ENCODE measurements around the gene ICOS.

ICOS gene, protein sequence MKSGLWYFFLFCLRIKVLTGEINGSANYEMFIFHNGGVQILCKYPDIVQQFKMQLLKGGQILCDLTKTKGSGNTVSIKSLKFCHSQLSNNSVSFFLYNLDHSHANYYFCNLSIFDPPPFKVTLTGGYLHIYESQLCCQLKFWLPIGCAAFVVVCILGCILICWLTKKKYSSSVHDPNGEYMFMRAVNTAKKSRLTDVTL

DNA sequence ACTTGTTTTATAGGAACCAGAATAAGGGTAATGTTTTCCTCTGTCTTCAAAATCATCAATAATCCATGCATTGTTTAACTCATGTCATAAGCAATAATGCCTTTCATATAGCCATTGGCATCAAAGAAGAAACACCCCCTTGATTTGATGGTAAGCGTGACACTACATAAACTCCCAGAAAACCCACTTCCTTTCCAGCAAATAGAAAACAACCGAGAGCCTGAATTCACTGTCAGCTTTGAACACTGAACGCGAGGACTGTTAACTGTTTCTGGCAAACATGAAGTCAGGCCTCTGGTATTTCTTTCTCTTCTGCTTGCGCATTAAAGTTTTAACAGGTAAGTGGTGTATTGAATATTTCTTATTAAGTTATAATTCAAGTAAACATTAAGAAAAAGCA is at the start of gene ICOS:
TSS of gene ICOS (plus strand) at position 229 of the 400 bp plus-strand sequence. CDS start at position 281, 52 bp downstream.
- DNase-seq (ENCODE audit: low read depth, low spot score), result no peak

DNA sequence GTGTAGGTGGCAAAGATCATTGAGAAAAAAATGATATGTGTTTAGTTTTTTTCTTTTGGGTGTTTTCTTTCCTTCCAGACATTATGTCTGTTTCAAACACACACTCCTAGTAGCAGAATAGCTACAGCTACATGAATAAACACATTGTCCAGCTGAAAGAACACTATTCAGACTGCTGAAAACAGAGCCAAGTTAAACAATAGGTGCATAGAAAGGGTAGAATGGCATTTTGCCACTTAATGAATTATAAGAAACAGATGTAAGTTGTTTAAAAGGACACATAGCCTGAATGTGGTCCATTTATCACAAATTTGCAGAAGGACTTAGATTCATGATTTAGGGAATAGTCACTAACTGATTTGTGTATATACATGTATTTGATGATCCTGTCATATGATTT is 48.9 kb upstream of the ICOS start:
- DNase-seq (ENCODE audit: low read depth, low spot score), result no peak

DNA sequence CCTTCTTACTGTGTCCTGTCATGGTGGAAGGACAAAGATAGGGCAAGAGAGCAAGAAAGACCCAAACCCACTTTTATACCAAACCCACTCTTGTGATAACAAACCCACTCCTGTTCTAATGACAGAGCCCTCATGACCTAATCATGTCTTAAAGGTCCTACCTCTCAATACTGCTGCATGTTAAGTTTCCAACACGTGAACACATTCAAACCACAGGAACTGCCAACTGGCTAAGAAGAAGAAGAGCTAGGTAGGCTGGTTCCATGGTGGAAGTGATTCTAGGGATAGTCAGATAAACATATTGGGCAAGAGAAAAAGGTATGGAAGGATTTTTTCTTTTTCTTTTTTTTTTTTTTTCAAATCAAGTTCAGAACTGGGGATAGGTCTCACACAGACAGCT is 47.0 kb upstream of the ICOS start:
- no peak for DNase-seq (ENCODE audit: low read depth, low spot score)

DNA sequence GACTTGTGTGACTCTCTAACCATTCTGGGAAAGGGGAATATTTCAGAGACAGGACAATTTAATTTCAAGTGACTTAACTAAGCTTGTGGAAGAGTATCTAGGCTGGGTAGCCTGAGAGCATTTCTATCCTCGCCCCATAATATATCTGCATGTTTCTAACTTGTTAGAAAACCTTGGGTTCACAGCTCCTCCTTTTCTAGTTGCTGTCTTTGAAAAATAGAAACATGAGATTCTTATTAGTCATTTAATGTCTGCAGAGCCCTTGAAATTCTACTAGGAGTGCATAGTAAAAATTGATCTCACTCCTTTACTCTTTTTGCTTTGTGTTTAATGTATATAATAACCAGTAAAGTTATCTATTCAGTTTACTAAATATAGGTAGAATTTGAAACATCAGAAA is 46.6 kb upstream of the ICOS start:
- DNase-seq (ENCODE audit: low read depth, low spot score), result no peak

DNA sequence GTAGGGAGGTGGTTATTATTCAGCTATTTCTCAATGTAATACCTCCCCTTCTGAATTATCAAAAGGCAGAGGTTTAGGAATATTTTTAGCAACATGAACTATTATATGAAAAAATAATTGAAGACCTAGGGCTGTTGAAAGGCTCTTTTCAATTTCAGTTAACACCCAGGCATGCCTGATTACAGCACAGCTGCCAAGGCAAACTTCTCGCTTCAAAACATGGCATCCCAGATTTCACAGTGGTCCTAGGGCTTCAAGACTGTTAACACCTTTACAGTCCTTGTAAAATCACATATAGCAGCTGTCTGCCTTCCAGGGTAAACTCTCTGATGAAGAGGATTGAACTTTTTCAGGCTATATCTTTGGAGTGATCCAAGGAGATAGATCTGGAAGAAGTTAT is 45.8 kb upstream of the ICOS start:
- DNase-seq (ENCODE audit: low read depth, low spot score), result no peak

DNA sequence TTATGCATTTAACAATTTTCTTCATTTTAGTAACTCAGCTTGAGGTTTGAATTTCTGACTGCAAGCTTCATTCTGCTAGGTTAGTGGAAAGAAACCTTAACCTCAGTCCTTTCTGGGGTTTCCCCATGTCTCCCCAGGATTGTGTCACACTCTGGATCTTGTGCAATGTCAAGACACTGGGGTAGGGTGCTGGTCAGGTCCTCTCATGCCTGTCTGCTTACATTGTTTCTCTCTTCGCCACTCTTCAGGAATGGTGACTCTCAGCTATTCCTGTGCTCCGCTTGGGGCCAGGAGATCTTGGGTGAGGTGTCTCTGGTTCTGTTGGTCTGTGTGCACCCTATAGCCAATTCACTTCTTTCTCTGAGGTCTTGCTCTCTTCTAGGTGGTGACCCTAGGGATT is 45.1 kb upstream of the ICOS start:
- DNase-seq (ENCODE audit: low read depth, low spot score), result no peak

DNA sequence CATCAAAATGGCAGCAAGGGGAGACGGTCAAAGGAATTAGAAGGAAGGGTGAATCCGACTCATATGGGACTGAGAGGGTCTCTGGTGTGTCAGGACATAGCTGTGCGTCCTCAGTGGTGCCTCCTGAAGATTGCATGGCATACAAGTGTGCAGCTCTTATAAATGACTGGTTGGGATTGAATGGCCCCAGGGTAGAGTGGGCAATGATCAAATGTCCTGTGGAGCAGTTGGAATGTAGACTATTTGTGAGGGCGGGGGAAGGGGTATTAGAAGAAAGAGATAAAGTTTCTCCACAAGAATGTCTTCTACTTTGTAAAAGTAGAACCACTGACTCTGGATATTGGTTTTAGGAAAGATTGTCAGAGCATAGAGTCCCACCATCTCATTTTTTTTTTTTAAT is 44.4 kb upstream of the ICOS start:
- DNase-seq (ENCODE audit: low read depth, low spot score), result no peak

DNA sequence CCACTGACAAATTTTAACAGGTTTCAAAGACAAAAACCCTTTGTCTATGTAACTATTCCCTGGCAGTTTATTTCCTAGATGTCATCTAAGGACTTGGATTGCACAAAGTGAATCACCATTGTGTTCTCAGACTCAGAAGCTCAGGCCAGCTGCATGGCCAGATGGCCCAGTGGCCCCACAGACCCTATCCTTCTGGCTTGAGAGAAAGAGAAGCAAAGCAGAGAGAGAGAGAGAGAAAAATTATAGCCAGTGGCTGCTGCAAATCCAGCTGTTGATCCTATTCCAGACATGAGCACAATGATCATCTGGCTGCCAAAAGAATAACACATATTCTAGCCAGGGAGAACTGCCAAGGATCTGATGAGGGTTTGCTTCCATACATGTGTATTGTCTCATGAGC is 43.2 kb upstream of the ICOS start:
- no peak for DNase-seq (ENCODE audit: low read depth, low spot score)

DNA sequence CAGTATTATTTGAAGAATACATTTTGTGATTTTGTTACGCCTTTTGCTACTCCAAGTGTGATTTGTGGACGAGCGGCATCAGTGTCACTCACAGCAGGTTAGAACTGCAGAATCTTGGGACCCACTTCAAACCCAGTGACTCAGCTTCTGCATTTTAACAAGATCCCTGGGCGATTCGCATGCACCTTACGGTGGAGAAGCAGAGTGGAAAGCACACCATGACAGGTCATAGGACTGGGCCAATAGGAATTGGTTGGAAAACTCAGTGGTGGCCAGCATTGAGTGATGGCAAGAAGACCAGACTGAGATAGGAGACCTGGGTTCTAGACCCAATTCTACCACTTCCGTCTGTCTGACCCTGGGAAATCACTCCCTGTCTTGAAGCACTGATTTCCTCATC is 42.7 kb upstream of the ICOS start:
- DNase-seq (ENCODE audit: low read depth, low spot score), result no peak

DNA sequence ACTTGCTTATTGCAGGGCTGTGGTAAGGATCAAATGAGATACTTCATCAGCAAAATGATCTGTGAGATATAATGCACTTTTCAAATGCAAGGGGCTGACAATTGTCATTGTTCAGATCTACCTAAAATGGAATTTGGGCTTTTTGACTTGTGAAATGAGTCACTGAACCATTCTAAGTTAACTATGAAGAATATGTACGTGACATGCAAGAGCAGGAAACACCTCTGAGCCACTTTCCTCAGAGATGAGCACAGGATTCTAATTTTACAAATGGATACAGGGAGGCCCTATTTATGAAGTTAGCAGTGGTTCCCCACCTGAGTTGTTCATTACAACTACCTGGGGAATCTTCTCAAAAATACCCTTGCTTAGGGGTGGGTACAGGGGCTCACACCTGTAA is 42.3 kb upstream of the ICOS start:
- no peak for DNase-seq (ENCODE audit: low read depth, low spot score)

DNA sequence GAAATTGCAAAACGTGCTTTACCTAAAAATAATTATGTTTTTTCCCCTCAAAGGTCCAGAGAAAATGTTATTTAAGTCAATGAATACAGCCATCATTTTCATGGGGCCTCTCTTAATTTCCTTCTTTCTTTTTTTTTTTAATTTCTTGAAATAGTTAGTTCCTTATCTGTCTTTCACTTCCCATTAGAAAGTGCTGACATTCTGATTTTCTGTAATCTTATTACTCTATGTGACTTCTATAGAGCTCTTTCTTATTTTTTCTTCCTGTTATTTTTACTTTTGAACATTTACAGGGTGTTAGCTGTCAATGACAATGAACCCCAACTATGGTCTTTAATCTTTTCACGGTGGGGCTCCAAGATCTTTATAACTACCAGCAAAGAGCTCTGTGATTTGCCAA is 39.0 kb upstream of the ICOS start:
- no peak for DNase-seq (ENCODE audit: low read depth, low spot score)

DNA sequence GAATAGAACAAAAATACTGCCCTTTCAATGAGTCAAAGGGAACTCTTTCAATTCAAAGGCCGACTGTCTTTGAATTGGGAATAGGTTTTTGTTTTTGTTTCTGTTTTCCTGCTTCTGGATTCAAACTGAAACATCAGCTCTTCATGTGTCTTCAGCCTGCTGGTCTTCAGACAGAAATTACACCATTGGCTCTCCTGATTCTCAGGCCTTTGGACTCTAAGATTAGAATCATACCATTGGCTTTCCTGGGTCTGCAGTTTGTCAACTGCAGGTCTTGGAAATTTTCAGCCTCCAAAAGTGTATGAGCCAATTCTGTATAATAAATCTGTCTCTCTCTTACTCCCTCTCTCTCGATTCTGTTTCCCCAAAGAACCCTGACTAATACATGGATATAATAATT is 37.9 kb upstream of the ICOS start:
- DNase-seq (ENCODE audit: low read depth, low spot score), result no peak

DNA sequence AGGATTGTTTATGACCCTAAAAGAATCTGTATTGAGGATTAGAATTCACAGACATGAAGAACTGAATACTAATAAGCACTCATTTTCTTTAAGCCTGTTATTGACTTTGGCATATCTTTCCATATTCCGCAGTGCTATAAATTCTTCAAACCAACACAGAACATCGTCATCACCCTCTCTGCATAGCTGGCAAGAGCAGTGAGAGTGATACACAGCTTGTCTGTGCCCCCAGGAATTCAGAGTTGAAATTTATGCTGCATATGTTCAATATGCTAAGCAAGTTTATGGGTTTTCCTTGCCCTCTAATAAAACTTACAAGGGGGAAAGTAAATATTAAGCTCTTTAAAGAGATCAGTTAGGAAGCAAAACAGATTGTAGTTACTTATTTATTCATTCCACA is 36.3 kb upstream of the ICOS start:
- DNase-seq (ENCODE audit: low read depth, low spot score), result no peak

DNA sequence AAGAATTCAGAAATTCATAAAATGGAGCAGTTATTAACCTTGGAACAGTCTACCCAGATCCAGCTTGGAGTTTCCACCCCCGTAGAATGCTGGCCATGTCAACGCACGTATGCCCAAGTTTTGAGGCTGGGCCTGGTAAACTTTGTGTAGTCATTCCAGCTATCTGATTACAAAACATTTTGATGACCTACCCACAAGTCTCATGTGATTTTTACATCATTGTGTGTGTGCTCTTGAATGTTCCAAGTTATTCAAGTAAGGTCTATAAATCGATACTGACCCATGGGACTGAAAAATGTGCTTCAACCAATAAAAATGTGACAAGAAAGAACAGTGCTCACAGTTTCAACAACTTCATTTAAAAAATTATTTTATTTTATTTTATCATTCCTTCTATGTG is 32.5 kb upstream of the ICOS start:
- no peak for DNase-seq (ENCODE audit: low read depth, low spot score)

DNA sequence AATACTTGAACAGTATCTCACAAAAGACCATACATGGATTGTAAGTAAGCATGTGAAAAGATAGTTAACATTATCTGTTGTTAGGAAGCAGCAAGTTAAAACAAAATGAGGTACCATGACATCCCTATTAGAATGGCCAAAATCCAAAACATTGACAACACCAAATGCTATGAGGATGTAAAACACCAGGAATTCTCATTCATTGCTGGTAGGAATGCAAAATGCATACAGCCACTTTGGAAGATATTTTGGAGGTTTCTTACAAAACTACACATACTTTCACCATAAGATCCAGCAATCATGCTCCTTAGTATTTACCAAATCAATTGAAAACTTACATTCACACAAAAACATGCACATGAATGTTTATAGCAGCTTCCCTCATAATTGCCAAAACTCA is 30.9 kb upstream of the ICOS start:
- DNase-seq (ENCODE audit: low read depth, low spot score), result no peak

DNA sequence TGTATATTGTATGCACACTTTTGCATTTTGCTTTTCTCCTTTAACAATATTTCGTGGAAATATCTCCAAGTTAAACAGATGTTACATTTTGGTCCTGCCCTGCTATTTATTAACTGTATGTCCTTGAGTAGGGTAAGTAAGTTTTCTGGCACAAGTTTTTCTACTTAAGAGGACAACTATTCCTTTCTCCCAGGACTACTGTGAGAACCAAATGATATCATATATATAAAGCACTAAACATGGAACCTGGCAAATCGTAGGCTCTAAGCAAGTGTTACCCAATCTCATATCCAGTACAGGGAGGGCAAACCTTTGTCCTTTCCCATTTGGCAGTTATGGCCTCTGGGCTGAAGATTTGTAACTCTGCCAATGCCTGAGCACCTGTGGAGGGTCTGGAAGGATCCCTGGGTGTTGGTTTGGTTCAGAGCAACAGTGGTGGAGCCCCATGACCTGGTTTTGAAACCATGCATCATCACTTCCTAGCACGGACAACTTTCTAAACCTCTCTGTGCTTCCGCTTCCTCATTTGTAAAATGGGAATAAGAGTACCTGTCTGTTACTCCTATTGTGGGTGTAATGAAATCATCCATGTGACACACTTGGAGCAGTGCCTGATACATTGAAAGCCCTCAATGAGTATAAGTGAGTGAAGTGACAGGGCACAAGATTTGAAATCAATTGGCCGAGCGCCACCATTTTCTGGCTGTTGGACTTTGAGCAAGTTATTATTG is 28.3 kb upstream of the ICOS start:
- no peak for DNase-seq (ENCODE audit: low read depth, low spot score)

DNA sequence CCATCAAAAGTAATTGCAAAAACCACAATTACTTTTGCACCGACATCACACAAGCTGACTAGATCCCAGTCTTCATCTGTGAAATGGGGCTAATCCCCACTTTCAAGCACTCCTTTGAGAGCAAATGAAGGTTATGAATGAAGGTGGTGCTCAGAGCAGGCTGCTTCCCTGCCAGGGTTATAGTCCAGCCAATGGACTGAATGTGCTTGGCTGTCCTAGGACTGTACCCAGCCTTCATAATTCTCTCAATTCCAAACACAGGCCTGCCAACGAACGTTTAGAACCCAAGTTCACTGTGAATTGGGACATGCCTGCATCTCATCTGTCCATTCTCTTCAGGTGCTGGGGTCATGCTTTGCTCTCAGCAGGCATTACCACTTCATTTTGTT is 27.8 kb upstream of the ICOS start:
- no peak for DNase-seq (ENCODE audit: low read depth, low spot score)

DNA sequence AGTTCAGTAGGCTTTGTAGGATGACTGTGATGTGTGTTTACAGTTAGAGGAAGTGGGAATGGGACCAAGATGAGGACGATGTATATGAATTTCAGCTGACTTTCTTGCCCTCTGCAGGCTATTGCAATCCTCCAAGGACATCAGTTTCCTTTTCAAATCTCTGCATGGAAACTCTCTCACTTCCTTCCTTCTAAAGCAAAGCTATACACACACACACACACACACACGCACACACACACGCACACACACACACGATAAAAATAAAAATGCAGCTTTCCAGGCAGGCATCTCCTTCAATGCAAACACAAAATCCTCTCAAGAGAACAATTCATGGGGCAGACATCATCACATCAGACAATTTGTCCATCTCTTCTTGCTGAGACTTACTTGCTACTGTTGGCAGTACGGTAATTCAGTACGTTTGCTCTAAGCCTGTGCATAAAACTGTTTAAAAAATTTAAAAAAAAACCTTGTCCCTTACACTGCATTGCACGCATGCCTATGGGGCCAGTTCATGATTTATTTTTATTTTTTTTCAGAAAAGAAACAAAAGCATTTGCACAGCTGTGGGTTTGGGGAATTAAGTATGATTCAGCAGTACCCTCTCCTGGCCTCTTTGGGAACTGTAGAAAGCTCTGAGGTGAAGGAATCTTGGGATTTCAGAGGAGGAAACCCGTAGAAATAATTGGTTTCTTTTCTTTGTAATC is 27.1 kb upstream of the ICOS start:
- DNase-seq (ENCODE audit: low read depth, low spot score), result no peak

DNA sequence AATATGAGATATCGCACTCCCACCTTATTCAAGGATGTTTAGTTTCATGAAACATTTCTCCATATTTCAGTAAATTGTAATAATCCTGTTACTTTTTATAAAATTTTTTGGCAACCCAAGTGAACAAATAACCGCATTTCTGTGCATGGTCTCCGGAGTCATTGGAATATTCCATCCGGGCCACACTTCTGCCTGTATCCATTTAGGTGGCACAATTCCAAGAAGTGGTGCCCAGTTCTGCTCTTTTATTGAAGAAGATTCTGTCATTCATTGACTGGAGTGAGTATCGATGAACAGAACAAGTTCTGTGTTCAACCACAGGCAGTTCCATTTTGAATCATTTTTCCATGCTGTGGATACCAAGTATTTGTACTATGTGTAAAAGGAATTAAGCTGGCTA is 26.6 kb upstream of the ICOS start:
- DNase-seq (ENCODE audit: low read depth, low spot score), result no peak

DNA sequence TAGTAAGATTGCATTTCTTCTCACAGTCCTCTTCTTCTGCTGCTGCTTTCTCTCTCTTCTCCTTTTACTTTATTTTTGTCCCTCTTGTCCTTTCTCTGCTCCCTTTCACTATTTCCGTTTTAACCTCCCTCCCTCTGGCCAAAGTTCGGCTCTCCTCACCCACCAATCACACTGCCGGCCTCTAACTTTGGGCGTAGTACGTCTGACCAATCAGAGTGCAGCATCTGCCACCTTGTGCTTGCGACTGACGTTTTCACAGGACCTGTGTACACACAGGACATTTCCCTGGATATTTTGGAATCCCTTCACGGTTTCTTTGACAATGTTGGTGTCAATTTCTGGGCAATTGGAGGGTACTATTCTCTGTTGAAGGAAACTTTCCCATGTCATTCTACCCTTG is 22.6 kb upstream of the ICOS start:
- no peak for DNase-seq (ENCODE audit: low read depth, low spot score)

DNA sequence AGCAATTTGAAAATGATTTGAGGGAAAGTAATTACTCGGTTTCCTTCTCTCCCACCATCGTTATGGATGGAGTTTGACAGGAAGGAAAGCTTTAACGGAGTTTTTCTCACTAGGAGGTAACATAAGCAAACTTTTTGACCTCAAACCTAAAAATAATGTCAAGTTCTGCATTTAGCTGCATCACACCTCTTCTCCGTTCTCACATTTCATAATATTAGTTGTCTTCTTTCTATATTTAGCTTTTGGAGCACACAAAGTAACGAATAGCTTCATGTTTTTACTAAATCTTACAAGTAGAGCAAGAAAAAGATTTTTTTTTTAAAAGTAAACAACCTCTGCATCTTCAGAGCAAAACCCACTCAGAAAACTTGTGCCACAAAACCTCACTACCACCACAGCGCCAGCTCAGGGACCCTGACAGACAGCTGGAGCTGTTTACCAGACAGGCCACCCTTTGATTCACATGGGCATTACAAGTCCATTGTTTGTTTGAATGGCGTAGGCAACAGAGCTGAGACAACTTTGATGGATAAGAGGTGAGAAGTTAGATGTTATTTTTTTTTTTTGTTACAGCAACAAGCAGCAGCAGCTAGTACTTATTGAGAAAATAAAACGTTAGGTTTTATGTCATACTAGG is 21.9 kb upstream of the ICOS start:
- DNase-seq (ENCODE audit: low read depth, low spot score), result no peak

DNA sequence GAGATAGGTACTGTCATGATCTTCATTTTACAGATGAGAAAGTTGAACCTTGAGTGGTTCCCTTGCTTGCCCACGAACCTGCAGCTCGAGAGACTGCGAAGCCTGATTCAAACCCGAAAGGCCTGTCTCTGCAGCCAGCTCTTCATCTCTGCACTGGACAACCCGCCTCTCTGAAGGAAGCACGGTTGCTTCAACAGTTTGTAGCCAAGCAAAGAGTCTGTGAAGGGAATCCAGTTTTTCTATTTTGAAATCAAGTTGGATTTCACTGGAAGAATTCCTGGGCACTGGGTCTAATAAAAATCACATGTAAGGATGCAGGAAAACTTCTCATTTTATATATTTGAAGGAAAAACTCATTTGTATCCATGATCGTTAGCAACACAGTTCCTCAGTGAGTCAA is 21.3 kb upstream of the ICOS start:
- DNase-seq (ENCODE audit: low read depth, low spot score), result no peak

DNA sequence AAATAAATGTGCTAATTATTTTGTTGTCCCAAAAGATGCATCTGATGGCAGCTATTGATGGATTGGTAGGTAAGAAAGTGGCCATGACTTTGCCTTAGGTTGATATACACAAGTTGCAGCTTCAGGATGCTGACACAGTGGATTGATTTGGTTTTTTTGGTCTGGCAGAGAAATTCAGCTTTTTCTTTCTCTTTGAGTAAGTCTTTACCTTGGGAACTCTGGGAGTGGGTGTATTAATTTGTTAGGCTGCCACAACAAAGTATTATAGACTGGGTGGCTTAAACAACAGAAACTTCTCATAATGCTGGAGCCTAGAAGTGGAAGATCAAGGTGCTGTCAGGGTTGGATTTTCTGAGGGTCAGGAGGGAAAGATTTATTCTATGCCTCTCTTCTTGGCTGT is 19.8 kb upstream of the ICOS start:
- no peak for DNase-seq (ENCODE audit: low read depth, low spot score)

Data from brain pericyte (primary cell).